ENCODE measurements around the gene CASP3. TPM values are rescaled to one million over a fixed set of nuclear protein-coding genes. Genes with fewer than 3 reads are reported as not detected.
"Not testable (repeated sequence)": the region's sequence is repeated elsewhere in the genome, so short reads cannot be mapped to it uniquely, and the experiment has no call there.

The CASP3 gene
- total RNA-seq, 1 donor from 2014 or later: 56.1 TPM

DNA sequence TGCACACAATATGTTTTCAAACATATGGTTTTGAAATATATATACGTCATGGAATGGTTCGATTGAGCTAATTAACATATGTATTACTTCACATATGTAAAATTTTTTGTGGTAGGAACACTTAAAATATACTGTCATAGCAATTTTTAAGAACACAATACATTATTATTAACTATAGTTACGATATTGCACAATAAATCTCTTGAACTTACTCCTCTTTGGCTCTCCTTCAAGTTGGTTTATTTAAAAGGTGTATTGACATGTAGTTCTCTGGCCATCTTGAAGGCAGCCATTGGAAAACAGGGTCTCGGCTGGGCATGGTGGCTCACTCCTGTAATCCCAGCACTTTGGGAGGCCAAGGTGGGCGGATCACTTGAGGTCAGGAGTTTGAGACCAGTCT lies 53.8 kb downstream of the CASP3 start:
- TF ChIP-seq, protein P1, sequence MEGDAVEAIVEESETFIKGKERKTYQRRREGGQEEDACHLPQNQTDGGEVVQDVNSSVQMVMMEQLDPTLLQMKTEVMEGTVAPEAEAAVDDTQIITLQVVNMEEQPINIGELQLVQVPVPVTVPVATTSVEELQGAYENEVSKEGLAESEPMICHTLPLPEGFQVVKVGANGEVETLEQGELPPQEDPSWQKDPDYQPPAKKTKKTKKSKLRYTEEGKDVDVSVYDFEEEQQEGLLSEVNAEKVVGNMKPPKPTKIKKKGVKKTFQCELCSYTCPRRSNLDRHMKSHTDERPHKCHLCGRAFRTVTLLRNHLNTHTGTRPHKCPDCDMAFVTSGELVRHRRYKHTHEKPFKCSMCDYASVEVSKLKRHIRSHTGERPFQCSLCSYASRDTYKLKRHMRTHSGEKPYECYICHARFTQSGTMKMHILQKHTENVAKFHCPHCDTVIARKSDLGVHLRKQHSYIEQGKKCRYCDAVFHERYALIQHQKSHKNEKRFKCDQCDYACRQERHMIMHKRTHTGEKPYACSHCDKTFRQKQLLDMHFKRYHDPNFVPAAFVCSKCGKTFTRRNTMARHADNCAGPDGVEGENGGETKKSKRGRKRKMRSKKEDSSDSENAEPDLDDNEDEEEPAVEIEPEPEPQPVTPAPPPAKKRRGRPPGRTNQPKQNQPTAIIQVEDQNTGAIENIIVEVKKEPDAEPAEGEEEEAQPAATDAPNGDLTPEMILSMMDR (conservative IDR thresholded peaks at IDR 0.05; ENCODE audit: low read depth, low read length): no peak
- no peak for DNase-seq (ENCODE audit: low read depth)

DNA sequence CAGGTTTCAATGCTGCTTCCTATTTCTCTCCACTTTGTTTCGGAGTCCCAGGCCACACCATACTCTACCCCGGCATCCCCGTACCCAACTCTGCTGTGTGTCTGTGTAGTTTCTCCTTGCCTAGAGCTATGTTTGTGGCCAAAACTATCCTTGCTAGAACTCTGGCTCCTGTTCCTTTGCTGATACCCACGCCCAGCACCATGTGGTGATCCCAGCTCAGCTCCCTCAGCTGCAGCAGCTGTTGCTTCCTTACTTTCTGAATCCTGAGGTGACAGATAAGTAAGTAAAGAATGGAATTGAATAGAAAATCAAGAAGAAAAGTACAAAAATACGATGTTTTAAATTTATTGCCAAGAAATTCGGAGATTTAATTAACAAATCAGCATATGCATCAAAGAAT lies 55.8 kb downstream of the CASP3 start:
- TF ChIP-seq, protein P1 (conservative IDR thresholded peaks at IDR 0.05; ENCODE audit: low read depth, low read length): no peak
- no peak overlapping the region for H3K4me3 ChIP-seq (ENCODE audit: low read depth, low read length)
- no peak for DNase-seq (ENCODE audit: low read depth)

More for the DNA sequence above, 53.8 kb downstream of the CASP3 start:
- H3K4me3 ChIP-seq (ENCODE audit: low read depth, low read length): no peak overlapping the region

DNA sequence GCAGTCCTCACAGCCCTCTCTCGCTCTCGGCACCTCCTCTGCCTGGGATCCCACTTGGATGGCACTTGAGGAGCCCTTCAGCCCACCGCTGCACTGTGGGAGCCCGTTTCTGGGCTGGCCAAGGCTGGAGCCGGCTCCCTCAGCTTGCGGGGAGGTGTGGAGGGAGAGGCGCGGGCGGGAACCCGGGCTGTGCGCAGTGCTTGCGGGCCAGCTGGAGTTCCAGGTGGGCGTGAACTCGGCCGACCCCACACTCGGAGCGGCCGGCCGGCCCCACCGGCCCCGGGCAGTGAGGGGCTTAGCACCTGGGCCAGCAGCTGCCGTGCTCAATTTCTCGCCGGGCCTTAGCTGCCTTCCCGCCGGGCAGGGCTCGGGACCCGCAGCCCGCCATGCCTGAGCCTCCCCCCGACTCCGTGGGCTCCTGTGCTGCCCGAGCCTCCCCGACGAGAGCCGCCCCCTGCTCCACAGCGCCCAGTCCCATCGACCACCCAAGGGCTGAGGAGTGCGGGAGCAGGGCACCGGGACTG lies 57.4 kb downstream of the CASP3 start:
- not testable (repeated sequence) for DNase-seq (ENCODE audit: low read depth); H3K4me3 ChIP-seq (ENCODE audit: low read depth, low read length)

DNA sequence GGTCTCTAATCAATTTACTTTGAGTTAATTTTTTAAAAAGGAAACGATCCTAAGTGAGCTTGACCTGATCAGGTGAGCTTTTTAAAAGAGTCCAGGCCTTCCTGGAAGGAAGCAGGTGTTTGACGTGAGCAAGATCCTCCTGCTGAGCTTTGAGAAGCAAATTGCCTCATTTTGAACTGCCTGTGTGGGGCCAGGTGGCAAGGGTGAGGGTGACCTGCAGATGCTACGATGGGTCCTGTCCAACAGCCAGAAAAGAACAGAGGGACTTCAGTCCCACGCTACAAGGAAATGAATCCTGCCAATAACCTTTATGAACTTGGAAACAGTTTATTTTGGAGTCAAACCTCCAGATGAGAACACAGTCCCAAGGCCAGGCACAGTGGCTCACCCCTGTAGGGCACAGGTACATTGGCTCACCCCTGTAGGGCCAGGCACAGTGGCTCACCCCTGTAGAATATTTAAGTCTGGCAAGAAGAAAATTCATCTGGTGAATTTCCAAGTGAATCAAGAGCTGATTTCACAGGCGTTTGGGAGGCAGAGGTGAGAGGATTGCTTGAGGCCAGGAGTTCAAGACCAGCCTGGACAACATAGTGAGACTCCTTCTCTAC lies 58.1 kb downstream of the CASP3 start:
- DNase-seq (ENCODE audit: low read depth): no peak
- TF ChIP-seq, protein P1 (conservative IDR thresholded peaks at IDR 0.05; ENCODE audit: low read depth, low read length): no peak
- H3K4me3 ChIP-seq (ENCODE audit: low read depth, low read length): no peak overlapping the region

DNA sequence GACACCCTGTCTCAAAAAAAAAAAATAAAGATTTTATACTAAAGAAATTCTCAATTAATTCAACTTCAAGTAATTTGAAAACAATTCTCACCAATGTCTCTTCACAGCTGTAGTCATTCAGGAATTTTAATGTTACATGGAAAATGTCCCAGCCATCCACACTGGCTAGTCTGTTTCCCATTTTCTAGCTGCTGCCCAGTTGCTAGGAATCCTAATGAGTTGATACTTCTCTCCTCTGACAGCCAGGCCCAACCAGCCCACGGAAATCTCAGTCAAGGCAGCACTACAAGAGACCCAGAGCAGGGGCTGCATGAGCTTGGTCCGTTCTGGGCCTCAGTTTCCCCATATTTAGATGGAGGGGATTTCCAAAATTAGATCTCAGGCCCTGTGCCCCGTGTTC lies 59.1 kb downstream of the CASP3 start:
- TF ChIP-seq, protein P1 (conservative IDR thresholded peaks at IDR 0.05; ENCODE audit: low read depth, low read length): no peak
- H3K4me3 ChIP-seq (ENCODE audit: low read depth, low read length): no peak overlapping the region
- no peak for DNase-seq (ENCODE audit: low read depth)

DNA sequence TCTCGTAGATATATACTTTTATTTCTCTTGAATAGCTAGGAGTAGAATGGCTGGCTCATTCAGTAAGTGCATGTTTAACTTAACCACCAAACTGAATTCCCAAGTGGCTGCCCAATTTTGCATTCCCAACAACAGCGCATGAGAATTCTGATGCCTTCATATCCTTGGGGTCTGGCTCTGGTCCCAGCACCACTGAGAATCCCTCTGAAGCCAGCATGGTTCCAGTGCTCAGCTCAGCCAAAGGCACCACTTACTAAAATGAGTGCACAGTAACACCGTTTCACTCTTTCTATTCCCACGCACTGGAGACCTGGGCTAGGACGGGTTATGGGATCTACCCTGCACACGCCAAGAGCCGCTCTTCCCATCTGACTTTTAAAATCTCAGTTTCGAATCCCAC lies 60.4 kb downstream of the CASP3 start:
- TF ChIP-seq, protein P1 (conservative IDR thresholded peaks at IDR 0.05; ENCODE audit: low read depth, low read length): no peak
- no peak for DNase-seq (ENCODE audit: low read depth)

DNA sequence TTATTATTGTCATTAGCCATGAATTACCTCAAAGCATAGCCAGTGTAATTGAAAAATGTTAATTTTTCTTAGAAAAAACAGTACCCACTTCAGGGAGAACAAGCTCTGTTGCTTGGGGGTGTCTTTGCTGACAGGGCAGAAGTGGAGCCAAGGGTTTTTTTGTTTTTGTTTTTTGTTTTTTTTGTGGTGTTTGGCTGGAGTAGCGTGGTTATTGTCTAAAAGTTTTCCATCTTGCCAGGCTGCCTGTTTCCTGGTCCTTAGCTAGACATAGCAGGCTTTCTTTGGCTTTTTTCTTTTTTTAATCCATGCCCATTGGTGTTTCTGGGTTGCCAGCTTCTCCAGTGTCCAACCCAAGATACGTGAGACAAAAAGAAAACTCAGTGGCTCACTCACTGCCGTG lies 61.5 kb downstream of the CASP3 start:
- H3K4me3 ChIP-seq (ENCODE audit: low read depth, low read length): no peak overlapping the region
- TF ChIP-seq, protein P1 (conservative IDR thresholded peaks at IDR 0.05; ENCODE audit: low read depth, low read length): no peak
- no peak for DNase-seq (ENCODE audit: low read depth)

More for the DNA sequence above, 60.4 kb downstream of the CASP3 start:
- no peak overlapping the region for H3K4me3 ChIP-seq (ENCODE audit: low read depth, low read length)
